Globus pallidus (tissue), 1 donor: ENCODE data around the gene MX1.

Experiments used
- DNase-seq: peaks from one replicate; pipeline ENCODE4 v3.0.0-alpha.2; 2015; ENCODE audit warnings: low spot score

The MX1 gene

GRCh38 chr21:41432562-41433460 lies 6.8 kb downstream of the MX1 start:
- no peak for DNase-seq

DNA sequence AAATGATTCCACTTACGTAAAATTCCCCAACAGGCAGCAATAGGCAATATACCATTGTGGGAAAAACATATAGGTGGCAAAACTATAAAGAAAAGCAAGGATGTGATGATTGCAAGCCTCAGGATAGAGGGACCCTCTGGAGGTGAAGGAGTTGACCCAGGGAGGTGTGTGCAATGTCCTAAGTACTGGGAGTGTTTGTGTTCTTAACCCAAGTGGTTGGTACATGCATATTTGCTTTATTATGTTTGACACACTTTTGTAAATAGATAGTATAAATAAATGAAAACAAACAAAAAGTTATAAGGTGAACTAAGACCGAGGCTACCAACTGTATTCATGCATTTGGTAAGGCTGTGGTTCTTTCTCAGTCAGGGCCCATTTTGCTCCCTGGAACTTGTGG lies 7.5 kb downstream of the MX1 start:
- no peak for DNase-seq

DNA sequence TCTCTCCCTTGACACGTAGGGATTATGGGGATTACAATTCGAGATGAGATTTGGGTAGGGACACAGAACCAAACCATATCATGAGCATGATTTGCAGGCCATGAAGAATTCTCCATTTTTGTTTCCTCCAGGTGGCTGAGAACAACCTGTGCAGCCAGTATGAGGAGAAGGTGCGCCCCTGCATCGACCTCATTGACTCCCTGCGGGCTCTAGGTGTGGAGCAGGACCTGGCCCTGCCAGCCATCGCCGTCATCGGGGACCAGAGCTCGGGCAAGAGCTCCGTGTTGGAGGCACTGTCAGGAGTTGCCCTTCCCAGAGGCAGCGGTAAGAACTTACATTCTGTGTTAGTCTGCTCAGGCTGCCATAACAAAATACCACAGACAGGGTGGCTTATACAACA lies 9.7 kb downstream of the MX1 start:
- DNase-seq = no peak

GRCh38 chr21:41437729-41438128 lies 11.7 kb downstream of the MX1 start:
- no peak for DNase-seq

- DNase-seq = no peak
These were observed 12.5 kb downstream of the MX1 start for GRCh38 chr21:41438425-41439113.

GRCh38 chr21:41439248-41439647 lies 13.2 kb downstream of the MX1 start:
- DNase-seq = no peak

DNA sequence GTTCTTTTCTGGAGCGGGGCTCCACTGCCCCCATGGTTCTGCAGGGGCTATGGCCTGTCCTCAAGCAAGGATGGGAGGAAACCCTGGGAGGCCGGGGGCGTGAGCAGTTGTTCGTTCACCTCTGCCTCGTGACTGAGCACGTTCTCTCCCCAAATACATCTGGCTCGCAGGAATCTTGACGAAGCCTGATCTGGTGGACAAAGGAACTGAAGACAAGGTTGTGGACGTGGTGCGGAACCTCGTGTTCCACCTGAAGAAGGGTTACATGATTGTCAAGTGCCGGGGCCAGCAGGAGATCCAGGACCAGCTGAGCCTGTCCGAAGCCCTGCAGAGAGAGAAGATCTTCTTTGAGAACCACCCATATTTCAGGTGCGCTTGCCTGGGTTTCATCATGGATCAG lies 15.5 kb downstream of the MX1 start:
- no peak for DNase-seq

DNA sequence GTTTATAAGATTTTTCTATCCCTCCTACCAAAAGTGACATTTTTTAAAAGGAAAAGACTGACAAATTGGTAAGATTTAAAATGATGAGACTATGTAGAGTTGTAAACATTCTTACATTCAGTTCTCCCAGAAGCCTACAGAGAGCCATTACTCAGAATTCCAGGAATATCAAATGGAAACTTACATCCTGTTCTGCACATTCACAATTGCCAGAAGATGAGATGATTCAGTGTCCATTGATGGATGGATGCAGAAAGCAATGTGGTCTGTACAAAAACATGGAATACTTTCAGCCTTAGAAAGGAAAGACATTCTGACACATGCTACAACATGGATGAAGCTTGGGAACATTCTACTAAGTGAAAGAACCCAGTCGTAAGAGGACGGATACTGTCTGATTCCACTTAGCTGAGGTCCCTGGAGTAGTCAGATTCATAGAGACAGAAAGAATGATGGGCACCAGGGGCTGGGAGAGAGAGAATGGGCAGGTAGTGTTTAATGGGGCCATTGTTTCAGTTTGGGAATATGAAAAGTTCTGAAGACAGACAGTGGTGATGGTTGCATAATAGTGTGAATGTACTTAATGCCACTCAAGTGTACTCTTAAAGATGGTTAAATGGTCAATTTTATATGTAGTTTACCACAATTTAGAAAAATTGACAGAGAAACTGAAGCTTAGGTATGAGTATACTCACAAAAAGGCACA lies 16.6 kb downstream of the MX1 start:
- no peak for DNase-seq

DNA sequence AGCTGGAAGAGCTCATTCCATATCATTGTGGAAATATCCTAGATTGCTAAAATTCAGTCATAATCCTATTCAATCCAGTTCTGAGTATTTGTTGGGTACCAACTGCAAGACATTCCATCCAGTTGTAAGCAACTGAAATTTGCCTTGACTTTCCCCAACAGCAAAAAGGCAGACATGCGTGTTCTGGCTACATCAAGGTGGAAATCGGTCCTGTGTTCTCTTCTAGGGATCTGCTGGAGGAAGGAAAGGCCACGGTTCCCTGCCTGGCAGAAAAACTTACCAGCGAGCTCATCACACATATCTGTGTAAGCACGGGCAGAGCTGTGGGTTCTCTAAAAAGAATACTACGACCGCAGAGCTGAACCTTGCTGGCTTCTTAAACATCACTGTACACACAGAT lies 17.5 kb downstream of the MX1 start:
- DNase-seq = no peak

DNA sequence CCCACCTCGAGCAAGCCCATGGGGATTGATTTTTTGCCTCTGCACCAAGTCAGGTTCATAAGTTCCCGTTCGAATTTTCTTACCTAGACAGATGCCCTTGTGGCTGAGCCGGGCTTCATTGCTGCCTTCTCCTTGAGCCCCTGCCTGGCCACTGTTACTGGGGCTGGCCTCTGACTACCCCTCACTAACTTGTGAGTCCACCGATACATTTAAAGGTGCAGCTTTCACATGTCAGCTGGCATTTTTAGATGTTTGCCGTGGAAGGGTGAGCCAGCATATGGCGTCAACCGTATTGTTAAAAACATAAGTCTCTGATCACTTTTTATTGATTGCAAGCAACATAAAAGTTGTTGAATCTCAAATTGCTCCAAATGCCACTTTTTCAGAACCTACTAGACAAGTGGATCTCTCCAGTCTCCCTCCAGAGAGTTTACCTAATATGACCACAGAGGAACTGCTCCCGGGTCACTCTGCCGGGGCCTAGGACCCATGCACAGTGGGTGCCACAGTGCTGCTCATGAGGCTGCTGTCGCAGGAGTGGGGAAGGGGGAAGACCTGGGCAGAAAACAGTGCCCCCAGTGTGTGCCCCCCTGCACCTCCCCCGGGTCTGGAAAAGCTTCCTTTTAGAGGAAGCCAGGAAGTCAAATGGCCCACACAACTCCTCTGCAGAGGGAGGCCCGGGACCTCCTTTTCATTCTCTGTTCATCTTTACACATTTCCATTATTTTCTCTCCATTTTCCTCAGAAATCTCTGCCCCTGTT lies 18.8 kb downstream of the MX1 start:
- DNase-seq = no peak

GRCh38 chr21:41445465-41445862 lies 19.4 kb downstream of the MX1 start:
- no peak for DNase-seq

DNA sequence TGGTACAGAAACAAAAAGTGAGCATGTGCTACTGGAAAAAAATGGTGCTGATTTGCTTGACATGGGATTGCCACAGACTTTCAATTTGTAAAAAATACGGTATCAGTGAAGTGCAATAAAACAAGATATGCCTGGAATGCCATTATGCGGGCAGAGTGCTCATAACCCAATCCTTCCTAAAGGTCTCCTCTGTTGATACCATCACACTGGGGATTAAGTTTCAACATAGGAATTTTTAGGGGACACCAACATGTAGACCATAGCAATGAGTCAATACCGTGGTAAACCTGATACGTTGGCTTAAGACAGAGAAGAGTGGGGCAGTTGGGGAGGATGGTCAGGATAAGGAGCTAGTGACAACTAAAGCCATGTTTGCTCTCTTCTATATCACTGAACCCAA lies 20.5 kb downstream of the MX1 start:
- DNase-seq = no peak

- no peak for DNase-seq
These were observed 21.3 kb downstream of the MX1 start for GRCh38 chr21:41447356-41447755.

DNA sequence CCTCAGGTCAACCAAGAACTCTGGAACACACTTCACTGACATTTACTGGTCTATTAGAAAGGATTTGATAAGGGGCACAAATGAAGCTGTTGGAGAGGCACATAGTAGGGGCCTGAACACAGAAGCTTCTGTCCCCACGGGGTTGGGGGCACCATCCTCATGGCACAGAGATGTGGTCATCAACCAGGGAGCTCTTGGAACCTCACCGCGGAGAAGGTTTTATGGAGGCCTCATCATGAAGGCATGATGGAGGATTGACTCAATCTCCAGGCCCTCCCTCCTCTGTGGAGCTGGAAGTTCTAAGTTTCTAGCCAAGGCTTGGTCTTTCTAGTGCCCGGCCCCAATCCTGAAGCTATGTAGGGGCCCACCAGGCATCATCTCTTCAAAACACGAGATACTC lies 23.6 kb downstream of the MX1 start:
- no peak for DNase-seq

GRCh38 chr21:41451753-41452676 lies 26.0 kb downstream of the MX1 start:
- no peak for DNase-seq

- DNase-seq = no peak
These were observed 27.2 kb downstream of the MX1 start for GRCh38 chr21:41453198-41453597.

GRCh38 chr21:41453761-41454160 lies 27.7 kb downstream of the MX1 start:
- no peak for DNase-seq

DNA sequence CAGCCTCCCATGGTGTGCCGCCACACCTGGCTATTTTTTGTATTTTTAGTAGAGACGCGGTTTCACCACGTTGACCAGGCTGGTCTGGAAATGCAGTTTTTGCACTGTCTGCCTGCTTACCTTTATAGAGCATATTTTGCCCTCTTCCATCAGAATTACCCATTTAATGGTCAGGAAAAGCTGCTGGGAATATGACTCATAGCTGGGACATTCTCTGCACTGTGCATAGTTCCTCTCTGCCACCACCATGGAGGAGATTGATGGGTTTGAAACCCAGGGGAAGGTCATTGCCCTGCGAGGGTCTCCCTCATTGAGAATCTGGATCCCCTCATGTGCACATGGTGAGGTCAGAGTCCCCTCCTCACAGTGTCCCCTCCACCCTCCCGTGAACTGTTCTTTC lies 32.1 kb downstream of the MX1 start:
- no peak for DNase-seq

DNA sequence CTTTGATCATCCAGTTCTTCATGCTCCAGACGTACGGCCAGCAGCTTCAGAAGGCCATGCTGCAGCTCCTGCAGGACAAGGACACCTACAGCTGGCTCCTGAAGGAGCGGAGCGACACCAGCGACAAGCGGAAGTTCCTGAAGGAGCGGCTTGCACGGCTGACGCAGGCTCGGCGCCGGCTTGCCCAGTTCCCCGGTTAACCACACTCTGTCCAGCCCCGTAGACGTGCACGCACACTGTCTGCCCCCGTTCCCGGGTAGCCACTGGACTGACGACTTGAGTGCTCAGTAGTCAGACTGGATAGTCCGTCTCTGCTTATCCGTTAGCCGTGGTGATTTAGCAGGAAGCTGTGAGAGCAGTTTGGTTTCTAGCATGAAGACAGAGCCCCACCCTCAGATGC lies 32.5 kb downstream of the MX1 start:
- DNase-seq = no peak

DNA sequence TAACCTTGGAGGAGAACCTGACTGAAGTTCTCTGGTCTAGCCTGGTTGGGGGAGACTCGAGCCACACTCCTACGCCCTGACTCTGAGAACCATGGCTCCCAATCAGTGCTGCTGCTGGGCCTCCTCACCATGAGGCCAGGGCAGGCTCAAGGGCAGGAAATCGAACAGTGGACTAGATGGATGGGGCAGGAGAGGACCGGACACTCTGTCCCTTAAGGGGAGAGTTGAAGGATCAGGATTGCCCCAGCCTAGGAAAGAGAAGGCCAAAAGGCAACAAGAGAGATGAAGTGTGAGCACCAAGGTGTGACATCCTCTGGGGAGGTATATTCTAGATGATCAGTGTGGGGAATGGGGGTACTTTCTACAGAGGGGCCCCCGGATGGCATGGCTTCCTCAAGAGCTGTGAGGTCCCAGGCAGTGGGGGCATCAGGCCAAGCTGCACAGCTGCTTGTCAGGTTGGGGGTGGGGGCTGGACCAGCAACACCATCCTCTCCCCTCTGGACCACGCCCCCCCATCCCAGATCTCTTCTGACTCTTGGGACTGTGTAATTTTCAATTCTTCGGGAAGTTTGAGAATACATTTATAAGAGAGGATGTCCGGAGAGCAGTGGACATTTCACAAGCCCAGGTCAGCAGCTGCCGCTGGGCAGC lies 34.0 kb downstream of the MX1 start:
- no peak for DNase-seq
